Measurements from ENCODE around the gene VPS37D. TPM values are rescaled to one million over a fixed set of nuclear protein-coding genes. Genes with fewer than 3 reads are reported as not detected.

Gene VPS37D
- total RNA-seq, 2 donors from 2014 or later = 6.1 to 9.1 TPM

GRCh38 chr7:73703225-73703624 lies 35.6 kb downstream of the VPS37D start:
- 79 to 85% methylated on average over 6 to 13 of the region's 13 CpGs for WGBS, 2 experiments (ENCODE audit: insufficient coverage in 1 of 2, insufficient read length in 1 of 2)
- Mint-ChIP-seq H3K9me3 (no peaks in the 10 kb centered on the region), H3K27me3 (ENCODE audit: insufficient read depth) (no peaks in the 10 kb centered on the region), H3K4me1 (peaks cover 6% of the 10 kb centered on the region), H3K27ac (no peak overlapping the region), H3K4me3 (no peak overlapping the region), H3K36me3 (ENCODE audit: low read depth) (peaks cover 32% of the 10 kb centered on the region)
- H3K4me1 ChIP-seq (ENCODE audit: control insufficient read depth, insufficient read depth, low read length) = no peaks in the 10 kb centered on the region
- H3K27ac ChIP-seq (ENCODE audit: low read depth, low read length) = no peak overlapping the region
- no peak overlapping the region for H3K9ac ChIP-seq (ENCODE audit: extremely low read depth, low read length, poor library complexity, severe bottlenecking)
- DNase-seq = peak; percentile 65
- no peaks in the 10 kb centered on the region for H3K9me3 ChIP-seq (ENCODE audit: control insufficient read depth, low read length)
- H3K4me3 ChIP-seq (ENCODE audit: low read length) = no peak overlapping the region
- H3K36me3 ChIP-seq (ENCODE audit: control insufficient read depth, insufficient read depth, low read length) = peaks cover 27% of the 10 kb centered on the region
- TF ChIP-seq CTCF (conservative IDR thresholded peaks at IDR 0.05) = no peak
- no peaks in the 10 kb centered on the region for H3K27me3 ChIP-seq (ENCODE audit: control insufficient read depth, insufficient read depth, low read length, poor library complexity, severe bottlenecking)

- peak; percentile 96 for DNase-seq
- Mint-ChIP-seq H3K4me3 (no peak overlapping the region), H3K36me3 (ENCODE audit: low read depth) (peaks cover 26% of the 10 kb centered on the region), H3K9me3 (no peaks in the 10 kb centered on the region), H3K27me3 (ENCODE audit: insufficient read depth) (no peaks in the 10 kb centered on the region), H3K4me1 (peaks cover 6% of the 10 kb centered on the region), H3K27ac (no peak overlapping the region)
- no peaks in the 10 kb centered on the region for H3K9me3 ChIP-seq (ENCODE audit: control insufficient read depth, low read length)
- no peak for TF ChIP-seq CTCF (conservative IDR thresholded peaks at IDR 0.05)
- 45 to 95% methylated on average over 4 to 44 of the region's 45 CpGs for WGBS, 2 experiments (ENCODE audit: insufficient coverage in 1 of 2, insufficient read length in 1 of 2)
- peaks cover 20% of the 10 kb centered on the region for H3K36me3 ChIP-seq (ENCODE audit: control insufficient read depth, insufficient read depth, low read length)
- no peak overlapping the region for H3K27ac ChIP-seq (ENCODE audit: low read depth, low read length)
- H3K9ac ChIP-seq (ENCODE audit: extremely low read depth, low read length, poor library complexity, severe bottlenecking) = no peak overlapping the region
- no peaks in the 10 kb centered on the region for H3K27me3 ChIP-seq (ENCODE audit: control insufficient read depth, insufficient read depth, low read length, poor library complexity, severe bottlenecking)
- H3K4me1 ChIP-seq (ENCODE audit: control insufficient read depth, insufficient read depth, low read length) = no peaks in the 10 kb centered on the region
- H3K4me3 ChIP-seq (ENCODE audit: low read length) = no peak overlapping the region
These were observed 36.4 kb downstream of the VPS37D start for GRCh38 chr7:73703757-73704639.

GRCh38 chr7:73704640-73705550 lies 37.3 kb downstream of the VPS37D start:
- H3K27ac ChIP-seq (ENCODE audit: low read depth, low read length) = no peak overlapping the region
- no peak for DNase-seq
- WGBS, 2 experiments (ENCODE audit: insufficient coverage in 1 of 2, insufficient read length in 1 of 2) = 90 to 95% methylated on average over 9 to 23 of the region's 23 CpGs
- no peak overlapping the region for H3K9ac ChIP-seq (ENCODE audit: extremely low read depth, low read length, poor library complexity, severe bottlenecking)
- H3K4me1 ChIP-seq (ENCODE audit: control insufficient read depth, insufficient read depth, low read length) = no peaks in the 10 kb centered on the region
- H3K4me3 ChIP-seq (ENCODE audit: low read length) = no peak overlapping the region
- peaks cover 19% of the 10 kb centered on the region for H3K36me3 ChIP-seq (ENCODE audit: control insufficient read depth, insufficient read depth, low read length)
- no peaks in the 10 kb centered on the region for H3K9me3 ChIP-seq (ENCODE audit: control insufficient read depth, low read length)
- Mint-ChIP-seq H3K9me3 (no peaks in the 10 kb centered on the region), H3K4me3 (no peak overlapping the region), H3K27ac (no peak overlapping the region), H3K27me3 (ENCODE audit: insufficient read depth) (no peaks in the 10 kb centered on the region), H3K36me3 (ENCODE audit: low read depth) (peaks cover 23% of the 10 kb centered on the region), H3K4me1 (peaks cover 6% of the 10 kb centered on the region)
- no peak for TF ChIP-seq CTCF (conservative IDR thresholded peaks at IDR 0.05)
- H3K27me3 ChIP-seq (ENCODE audit: control insufficient read depth, insufficient read depth, low read length, poor library complexity, severe bottlenecking) = no peaks in the 10 kb centered on the region
